Colonic mucosa (tissue), 4 donors: ENCODE results near the gene NBR1. TPM values are rescaled to one million over a fixed set of nuclear protein-coding genes. Genes with fewer than 3 reads are reported as not detected.

Experiments
- DNase-seq: peaks from one replicate; pipeline ENCODE4 v3.0.0-alpha.2; 2020
- H3K27ac ChIP-seq: fragments of 200-600 bp; one replicate; pipeline ENCODE4 v1.8.0; 2021
- H3K27me3 ChIP-seq: fragments of 200-600 bp; one replicate; pipeline ENCODE4 v1.8.0; 2021
- H3K36me3 ChIP-seq: fragments of 200-600 bp; one replicate; pipeline ENCODE4 v1.8.0; 2021
- H3K4me1 ChIP-seq: fragments of 200-600 bp; one replicate; pipeline ENCODE4 v1.8.0; 2021; ENCODE audit warnings: mild to moderate bottlenecking
- H3K4me3 ChIP-seq: fragments of 200-600 bp; one replicate; pipeline ENCODE4 v1.8.0; 2021
- H3K9ac ChIP-seq, 2 donors: one replicate each; pipeline ENCODE4 v1.7.0; 2013; ENCODE audit warnings: control low read depth in 2 of 2, low read depth in 2 of 2, low read length in 2 of 2
- H3K9me3 ChIP-seq: fragments of 200-600 bp; one replicate; pipeline ENCODE4 v1.8.0; 2021
- intact Hi-C: fragments of 100-400 bp; cut with DNase I; formaldehyde crosslinking; loops from one replicate; pipeline ENCODE4 v1.14.1; 2022
- total RNA-seq, 2 donors: library from RNA; stranded (reverse); fragmentation: NEBNext Ultra II Directional in 1 of 2; extraction: Animal tissue kit (Norgen Biotek cat#: 25700) in 1 of 2; gene quantifications; one replicate each; pipeline ENCODE4 v1.2.1, GENCODE V29; 2021
- TF ChIP-seq, protein P1 (sequence below): fragments of 200-600 bp; IDR thresholded peaks from one replicate; pipeline ENCODE4 v1.8.0; 2022; ENCODE audit warnings: antibody characterized with exemption, mild to moderate bottlenecking
- donor health status: healthy.
- donor health status: DM: no; HTN: no; CAD: no.
- donor health status: DM: no; HTN: no; CAD: no.

NBR1 gene
- total RNA-seq, 2 donors from 2014 or later: 92.8 to 159 TPM

GRCh38 chr17:43216762-43217613, 46.0 kb downstream of the NBR1 start:
- no peaks in the 10 kb centered on the region for H3K36me3 ChIP-seq
- intact Hi-C loops: no loop called here
- no peak for DNase-seq
- no peaks in the 10 kb centered on the region for H3K4me1 ChIP-seq
- no peak overlapping the region for H3K4me3 ChIP-seq
- no peak overlapping the region for H3K9ac ChIP-seq
- TF ChIP-seq, protein P1, sequence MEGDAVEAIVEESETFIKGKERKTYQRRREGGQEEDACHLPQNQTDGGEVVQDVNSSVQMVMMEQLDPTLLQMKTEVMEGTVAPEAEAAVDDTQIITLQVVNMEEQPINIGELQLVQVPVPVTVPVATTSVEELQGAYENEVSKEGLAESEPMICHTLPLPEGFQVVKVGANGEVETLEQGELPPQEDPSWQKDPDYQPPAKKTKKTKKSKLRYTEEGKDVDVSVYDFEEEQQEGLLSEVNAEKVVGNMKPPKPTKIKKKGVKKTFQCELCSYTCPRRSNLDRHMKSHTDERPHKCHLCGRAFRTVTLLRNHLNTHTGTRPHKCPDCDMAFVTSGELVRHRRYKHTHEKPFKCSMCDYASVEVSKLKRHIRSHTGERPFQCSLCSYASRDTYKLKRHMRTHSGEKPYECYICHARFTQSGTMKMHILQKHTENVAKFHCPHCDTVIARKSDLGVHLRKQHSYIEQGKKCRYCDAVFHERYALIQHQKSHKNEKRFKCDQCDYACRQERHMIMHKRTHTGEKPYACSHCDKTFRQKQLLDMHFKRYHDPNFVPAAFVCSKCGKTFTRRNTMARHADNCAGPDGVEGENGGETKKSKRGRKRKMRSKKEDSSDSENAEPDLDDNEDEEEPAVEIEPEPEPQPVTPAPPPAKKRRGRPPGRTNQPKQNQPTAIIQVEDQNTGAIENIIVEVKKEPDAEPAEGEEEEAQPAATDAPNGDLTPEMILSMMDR: no peak
- H3K27me3 ChIP-seq: no peaks in the 10 kb centered on the region
- no peak overlapping the region for H3K27ac ChIP-seq
- no peaks in the 10 kb centered on the region for H3K9me3 ChIP-seq

DNA sequence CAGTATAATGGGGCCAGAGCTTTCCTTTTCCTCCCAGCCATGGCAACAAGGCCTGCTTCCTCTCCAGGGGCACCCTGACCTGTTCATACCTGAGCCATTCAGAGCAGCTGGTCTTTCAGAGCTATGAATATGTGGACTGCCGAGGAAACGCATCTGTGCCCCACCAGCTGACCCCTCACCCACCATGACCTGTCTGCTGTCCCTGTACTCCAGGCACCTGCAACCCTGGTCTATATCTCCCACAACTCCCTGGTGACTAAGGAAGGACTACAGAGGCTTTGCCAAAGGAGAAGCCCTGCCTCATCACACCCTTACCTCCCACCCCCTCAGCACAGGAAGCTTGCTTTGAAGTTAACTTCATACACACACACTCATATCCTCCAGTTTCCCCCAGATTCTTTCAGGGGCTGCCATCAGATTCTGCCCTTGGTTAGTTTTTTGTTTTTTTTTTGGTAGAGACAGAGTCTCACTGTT, 46.6 kb downstream of the NBR1 start:
- no peak for DNase-seq
- H3K36me3 ChIP-seq: no peaks in the 10 kb centered on the region
- no peaks in the 10 kb centered on the region for H3K4me1 ChIP-seq
- H3K27me3 ChIP-seq: no peaks in the 10 kb centered on the region
- no peak overlapping the region for H3K9ac ChIP-seq
- no peaks in the 10 kb centered on the region for H3K9me3 ChIP-seq
- H3K4me3 ChIP-seq: no peak overlapping the region
- TF ChIP-seq, protein P1: no peak
- no peak overlapping the region for H3K27ac ChIP-seq
- intact Hi-C loops: no loop called here

- no peaks in the 10 kb centered on the region for H3K36me3 ChIP-seq
- no peaks in the 10 kb centered on the region for H3K4me1 ChIP-seq
- DNase-seq: no peak
- intact Hi-C loops: no loop called here
- no peak overlapping the region for H3K9ac ChIP-seq
- H3K27me3 ChIP-seq: no peaks in the 10 kb centered on the region
- H3K9me3 ChIP-seq: no peaks in the 10 kb centered on the region
- no peak overlapping the region for H3K4me3 ChIP-seq
- H3K27ac ChIP-seq: no peak overlapping the region
- TF ChIP-seq, protein P1: no peak
These were observed 48.0 kb downstream of the NBR1 start for GRCh38 chr17:43219001-43219400.

DNA sequence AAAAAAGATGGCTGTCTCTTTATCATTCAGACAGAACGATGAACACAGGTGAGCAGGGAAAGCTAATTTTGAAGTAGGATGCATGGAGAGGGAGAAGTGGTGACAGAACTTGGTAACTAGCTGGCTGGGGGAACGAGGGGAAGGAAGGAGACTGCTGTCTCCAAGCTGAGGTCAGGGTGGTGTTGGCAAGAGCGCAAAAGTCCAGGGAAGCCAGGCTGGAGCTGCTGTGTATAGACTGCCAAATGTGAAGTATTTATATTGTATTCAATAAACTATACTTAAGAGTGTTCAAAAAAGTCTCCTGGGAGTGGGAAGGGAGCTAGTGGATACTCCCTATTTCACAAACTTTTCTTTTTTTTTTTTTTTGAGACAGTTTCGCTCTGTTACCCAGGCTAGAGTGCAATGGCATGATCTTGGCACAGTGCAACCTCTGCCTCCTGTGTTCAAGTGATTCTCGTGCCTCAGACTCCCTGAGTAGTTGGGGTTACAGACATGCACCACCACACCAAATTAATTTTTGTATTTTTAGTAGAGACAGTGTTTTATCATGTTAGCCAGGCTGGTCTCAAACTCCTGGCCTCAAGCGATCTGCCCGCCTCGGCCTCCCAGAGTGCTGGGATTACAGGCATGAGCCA, 48.8 kb downstream of the NBR1 start:
- intact Hi-C loops: no loop called here
- Histone ChIP-seq H3K4me1 (no peaks in the 10 kb centered on the region), H3K9ac (no peak overlapping the region), H3K27ac (no peak overlapping the region), H3K9me3 (no peaks in the 10 kb centered on the region), H3K27me3 (no peaks in the 10 kb centered on the region), H3K36me3 (no peaks in the 10 kb centered on the region), H3K4me3 (no peak overlapping the region)
- no peak for DNase-seq
- TF ChIP-seq, protein P1: no peak

GRCh38 chr17:43220511-43221125, 49.6 kb downstream of the NBR1 start:
- H3K27me3 ChIP-seq: no peaks in the 10 kb centered on the region
- no peaks in the 10 kb centered on the region for H3K9me3 ChIP-seq
- no peak overlapping the region for H3K9ac ChIP-seq
- H3K4me3 ChIP-seq: no peak overlapping the region
- no peaks in the 10 kb centered on the region for H3K36me3 ChIP-seq
- no peak overlapping the region for H3K27ac ChIP-seq
- TF ChIP-seq, protein P1: no peak
- intact Hi-C loops: no loop called here
- no peaks in the 10 kb centered on the region for H3K4me1 ChIP-seq
- DNase-seq: no peak
